Measurements from ENCODE around the gene TMEM51. TPM values are rescaled to one million over a fixed set of nuclear protein-coding genes. Genes with fewer than 3 reads are reported as not detected.

The TMEM51 gene
- total and polyA plus RNA-seq, 9 of the 15 experiments (the other 6 are each of a cell fraction or from before 2014, with no cell fraction given), result 0.06 to 1.4 (median 0.58) TPM

DNA sequence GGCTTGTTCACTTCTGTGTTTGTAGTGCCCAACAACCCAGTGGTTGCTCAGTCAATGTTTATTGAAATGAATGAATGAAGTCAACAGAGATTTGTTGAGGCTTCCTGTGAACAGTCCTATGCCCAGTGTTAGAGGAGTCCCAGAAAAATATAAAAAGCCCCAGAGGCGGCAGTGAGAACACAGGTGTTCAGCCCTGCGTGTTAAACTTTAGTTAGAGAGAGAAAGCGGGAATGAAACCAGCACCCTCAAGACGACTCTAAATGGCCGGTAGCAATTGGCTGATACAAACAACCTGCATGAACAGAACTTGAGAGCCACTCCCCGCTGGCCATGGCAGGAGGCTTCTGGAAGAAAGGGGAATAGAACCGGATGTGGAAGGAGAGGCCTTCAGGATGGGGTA lies 22.6 kb downstream of the TMEM51 start:
- H3K27ac ChIP-seq (ENCODE audit: extremely low read depth, low read depth, low read length), result no peak overlapping the region
- TF ChIP-seq SMAD1 (IDR thresholded peaks at IDR 0.05; ENCODE audit: low read depth, low read length, partially characterized antibody) (no peak), BRF1 (IDR thresholded peaks at IDR 0.05; ENCODE audit: borderline replicate concordance, extremely low read depth, insufficient read length) (no peak), SP2 (IDR thresholded peaks at IDR 0.05; ENCODE audit: extremely low read depth, low read depth, low read length, poor library complexity, severe bottlenecking) (no peak), MTA2 (IDR thresholded peaks at IDR 0.05; ENCODE audit: low read depth) (no peak)
- TF ChIP-seq, protein P1, sequence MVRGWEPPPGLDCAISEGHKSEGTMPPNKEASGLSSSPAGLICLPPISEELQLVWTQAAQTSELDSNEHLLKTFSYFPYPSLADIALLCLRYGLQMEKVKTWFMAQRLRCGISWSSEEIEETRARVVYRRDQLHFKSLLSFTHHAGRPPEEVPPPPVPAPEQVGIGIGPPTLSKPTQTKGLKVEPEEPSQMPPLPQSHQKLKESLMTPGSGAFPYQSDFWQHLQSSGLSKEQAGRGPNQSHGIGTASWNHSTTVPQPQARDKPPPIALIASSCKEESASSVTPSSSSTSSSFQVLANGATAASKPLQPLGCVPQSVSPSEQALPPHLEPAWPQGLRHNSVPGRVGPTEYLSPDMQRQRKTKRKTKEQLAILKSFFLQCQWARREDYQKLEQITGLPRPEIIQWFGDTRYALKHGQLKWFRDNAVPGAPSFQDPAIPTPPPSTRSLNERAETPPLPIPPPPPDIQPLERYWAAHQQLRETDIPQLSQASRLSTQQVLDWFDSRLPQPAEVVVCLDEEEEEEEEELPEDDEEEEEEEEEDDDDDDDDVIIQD (CRISPR knock-in tag; IDR thresholded peaks at IDR 0.05), result no peak
- TF ChIP-seq, protein P2, sequence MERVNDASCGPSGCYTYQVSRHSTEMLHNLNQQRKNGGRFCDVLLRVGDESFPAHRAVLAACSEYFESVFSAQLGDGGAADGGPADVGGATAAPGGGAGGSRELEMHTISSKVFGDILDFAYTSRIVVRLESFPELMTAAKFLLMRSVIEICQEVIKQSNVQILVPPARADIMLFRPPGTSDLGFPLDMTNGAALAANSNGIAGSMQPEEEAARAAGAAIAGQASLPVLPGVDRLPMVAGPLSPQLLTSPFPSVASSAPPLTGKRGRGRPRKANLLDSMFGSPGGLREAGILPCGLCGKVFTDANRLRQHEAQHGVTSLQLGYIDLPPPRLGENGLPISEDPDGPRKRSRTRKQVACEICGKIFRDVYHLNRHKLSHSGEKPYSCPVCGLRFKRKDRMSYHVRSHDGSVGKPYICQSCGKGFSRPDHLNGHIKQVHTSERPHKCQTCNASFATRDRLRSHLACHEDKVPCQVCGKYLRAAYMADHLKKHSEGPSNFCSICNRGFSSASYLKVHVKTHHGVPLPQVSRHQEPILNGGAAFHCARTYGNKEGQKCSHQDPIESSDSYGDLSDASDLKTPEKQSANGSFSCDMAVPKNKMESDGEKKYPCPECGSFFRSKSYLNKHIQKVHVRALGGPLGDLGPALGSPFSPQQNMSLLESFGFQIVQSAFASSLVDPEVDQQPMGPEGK (CRISPR knock-in tag; IDR thresholded peaks at IDR 0.05; ENCODE audit: borderline replicate concordance), result no peak
- TF ChIP-seq, protein P3, sequence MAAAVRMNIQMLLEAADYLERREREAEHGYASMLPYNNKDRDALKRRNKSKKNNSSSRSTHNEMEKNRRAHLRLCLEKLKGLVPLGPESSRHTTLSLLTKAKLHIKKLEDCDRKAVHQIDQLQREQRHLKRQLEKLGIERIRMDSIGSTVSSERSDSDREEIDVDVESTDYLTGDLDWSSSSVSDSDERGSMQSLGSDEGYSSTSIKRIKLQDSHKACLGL (CRISPR knock-in tag; IDR thresholded peaks at IDR 0.05; ENCODE audit: borderline replicate concordance, poor library complexity, severe bottlenecking), result no peak
- in situ Hi-C loops (cut with MboI), result no loop called here

More for the DNA sequence above, 22.6 kb downstream of the TMEM51 start:
- no TSS peak for BruUV-seq (replicated peaks)
- POLR2A ChIA-PET, result interaction anchor here (0.6 to 1.2 kb wide), 2 partner anchors 20 to 236 kb away, joined by 3 read pairs; no protein-coding TSS in a partner anchor
- Histone ChIP-seq H4K20me1 (replicated peaks; ENCODE audit: control insufficient read depth, insufficient read depth, low read length) (peaks cover 15% of the 10 kb centered on the region; the same call in 1 of the 2 replicates), H3K9me1 (ENCODE audit: control insufficient read depth, insufficient read depth, low read length) (no peaks in the 10 kb centered on the region), H3K27me3 (ENCODE audit: control insufficient read depth in 2 of 2, insufficient read depth in 2 of 2, low read length in 2 of 2) (peaks cover 26 to 55% of the 10 kb centered on the region in 2 experiments), H3K4me1 (replicated peaks in 1 of 2; ENCODE audit: control insufficient read depth in 2 of 2, insufficient read depth in 2 of 2, low read length in 2 of 2) (peaks cover 9 to 11% of the 10 kb centered on the region in 2 experiments; a peak in 4 of 5 replicates), H2AFZ (ENCODE audit: low read depth, low read length) (no peak overlapping the region), H3K36me3 (ENCODE audit: control insufficient read depth, insufficient read depth, low read length) (no peaks in the 10 kb centered on the region), H3K9me3 (replicated peaks; ENCODE audit: control insufficient read depth, insufficient read depth, low read depth, low read length) (no peaks in the 10 kb centered on the region), H3K4me3 (no peak overlapping the region), H3K79me2 (ENCODE audit: control insufficient read depth, insufficient read depth, low read length) (no peaks in the 10 kb centered on the region), H3K4me2 (ENCODE audit: insufficient read depth, low read length) (no peak overlapping the region), H3K9ac (ENCODE audit: insufficient read depth in 1 of 2, low read depth in 2 of 2, low read length in 2 of 2) (no peak overlapping the region)
- FAIRE-seq (no peak), DNase-seq (ENCODE audit: extremely low read depth in 1 of 4, low spot score in 3 of 4) (no peak), ATAC-seq (no peak)
- intact Hi-C loops (cut with micrococcal nuclease), result no loop called here
- 22% methylated on average over 7 of the region's 7 CpGs for WGBS (ENCODE audit: insufficient coverage, low coverage, missing lambda C conversion rate)
- CTCF ChIA-PET (ENCODE audit: low intra/inter-chr PET ratio), result no interaction called here
